Islet precursor cell (in vitro differentiated cells): ENCODE results near the gene DNAJB6.

Source experiments
- DNase-seq: peaks from one replicate; pipeline ENCODE4 v3.0.0-alpha.2; 2018

Gene DNAJB6

GRCh38 chr7:157431173-157431950, 94.6 kb downstream of the DNAJB6 start:
- DNase-seq: no peak

GRCh38 chr7:157431951-157432540, 95.2 kb downstream of the DNAJB6 start:
- DNase-seq: peak; percentile 52

- DNase-seq: peak; percentile 90
Observed at GRCh38 chr7:157432541-157432956, 95.7 kb downstream of the DNAJB6 start.

GRCh38 chr7:157432957-157433576, 96.3 kb downstream of the DNAJB6 start:
- DNase-seq: no peak

GRCh38 chr7:157433628-157434027, 96.8 kb downstream of the DNAJB6 start:
- no peak for DNase-seq

GRCh38 chr7:157434231-157434630, 97.4 kb downstream of the DNAJB6 start:
- DNase-seq: no peak

- no peak for DNase-seq
Observed at GRCh38 chr7:157434701-157435100, 97.9 kb downstream of the DNAJB6 start.

GRCh38 chr7:157436076-157436475, 99.3 kb downstream of the DNAJB6 start:
- no peak for DNase-seq

- no peak for DNase-seq
Observed at GRCh38 chr7:157436763-157437480, 100.1 kb downstream of the DNAJB6 start.

GRCh38 chr7:157437519-157438061, 100.8 kb downstream of the DNAJB6 start:
- no peak for DNase-seq

- DNase-seq: no peak
Observed at GRCh38 chr7:157438121-157439025, 101.6 kb downstream of the DNAJB6 start.

GRCh38 chr7:157439149-157439548, 102.3 kb downstream of the DNAJB6 start:
- DNase-seq: no peak

- DNase-seq: no peak
Observed at GRCh38 chr7:157439761-157440160, 103.0 kb downstream of the DNAJB6 start.

GRCh38 chr7:157440346-157441022, 103.7 kb downstream of the DNAJB6 start:
- no peak for DNase-seq

GRCh38 chr7:157441023-157441399, 104.2 kb downstream of the DNAJB6 start:
- DNase-seq: no peak

- no peak for DNase-seq
Observed at GRCh38 chr7:157442456-157442855, 105.7 kb downstream of the DNAJB6 start.

- DNase-seq: no peak
Observed at GRCh38 chr7:157442993-157443831, 106.4 kb downstream of the DNAJB6 start.

GRCh38 chr7:157444011-157444842, 107.4 kb downstream of the DNAJB6 start:
- no peak for DNase-seq

GRCh38 chr7:157444843-157445135, 108.0 kb downstream of the DNAJB6 start:
- DNase-seq: no peak
